ENCODE results near the gene ADAM12.

DNA sequence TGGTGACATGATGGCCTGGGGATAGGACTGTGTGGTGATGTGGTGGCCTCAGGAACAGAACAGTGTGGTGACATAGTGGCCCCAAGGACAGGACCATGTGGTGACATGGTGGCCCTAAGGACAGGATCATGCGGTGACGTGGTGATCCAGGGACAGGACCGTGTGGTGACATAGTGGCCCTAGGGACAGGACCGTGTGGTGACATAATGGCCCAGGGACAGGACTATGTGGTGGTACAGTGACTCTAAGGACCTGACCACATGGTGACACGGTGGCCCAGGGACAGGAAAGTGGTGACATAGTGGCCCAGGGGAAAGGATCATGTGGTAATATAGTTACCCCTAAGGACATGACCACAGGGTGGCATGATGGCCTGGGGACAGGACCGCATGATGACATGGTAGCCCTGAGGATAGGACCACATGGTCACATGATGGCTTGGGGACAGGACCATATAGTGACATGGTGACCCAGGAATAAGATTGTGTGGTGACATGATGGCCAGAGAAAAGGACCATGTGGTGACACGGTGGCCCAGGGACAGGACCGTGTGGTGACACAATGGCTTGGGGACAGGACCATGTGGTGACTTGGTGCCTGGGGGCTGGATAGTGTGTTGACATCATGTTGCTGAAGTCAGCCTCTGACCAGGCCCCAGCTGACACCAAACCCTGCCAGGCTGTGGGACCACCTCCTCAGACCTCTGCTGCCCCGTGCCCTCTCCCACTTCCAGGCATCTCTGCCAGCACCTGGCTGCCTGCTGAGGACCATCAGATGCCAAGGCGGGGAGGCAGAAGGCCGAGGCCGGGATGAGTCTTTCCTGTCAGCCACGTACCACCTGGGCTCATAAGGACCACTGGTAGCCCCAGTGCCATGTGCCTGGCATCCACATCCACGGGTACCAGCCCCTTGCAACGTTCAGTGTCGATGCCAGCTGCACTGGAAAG is 99.5 kb downstream of the ADAM12 start:
- TF ChIP-seq, protein P1, sequence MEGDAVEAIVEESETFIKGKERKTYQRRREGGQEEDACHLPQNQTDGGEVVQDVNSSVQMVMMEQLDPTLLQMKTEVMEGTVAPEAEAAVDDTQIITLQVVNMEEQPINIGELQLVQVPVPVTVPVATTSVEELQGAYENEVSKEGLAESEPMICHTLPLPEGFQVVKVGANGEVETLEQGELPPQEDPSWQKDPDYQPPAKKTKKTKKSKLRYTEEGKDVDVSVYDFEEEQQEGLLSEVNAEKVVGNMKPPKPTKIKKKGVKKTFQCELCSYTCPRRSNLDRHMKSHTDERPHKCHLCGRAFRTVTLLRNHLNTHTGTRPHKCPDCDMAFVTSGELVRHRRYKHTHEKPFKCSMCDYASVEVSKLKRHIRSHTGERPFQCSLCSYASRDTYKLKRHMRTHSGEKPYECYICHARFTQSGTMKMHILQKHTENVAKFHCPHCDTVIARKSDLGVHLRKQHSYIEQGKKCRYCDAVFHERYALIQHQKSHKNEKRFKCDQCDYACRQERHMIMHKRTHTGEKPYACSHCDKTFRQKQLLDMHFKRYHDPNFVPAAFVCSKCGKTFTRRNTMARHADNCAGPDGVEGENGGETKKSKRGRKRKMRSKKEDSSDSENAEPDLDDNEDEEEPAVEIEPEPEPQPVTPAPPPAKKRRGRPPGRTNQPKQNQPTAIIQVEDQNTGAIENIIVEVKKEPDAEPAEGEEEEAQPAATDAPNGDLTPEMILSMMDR (IDR thresholded peaks at IDR 0.05) = no peak
- TF ChIP-seq EP300 (IDR thresholded peaks at IDR 0.05) = no peak
- no peak for TF ChIP-seq POLR2A (IDR thresholded peaks at IDR 0.05)
